Natural killer cell (primary cell): ENCODE results near the gene KLF1. TPM values are rescaled to one million over a fixed set of nuclear protein-coding genes. Genes with fewer than 3 reads are reported as not detected.

Source experiments
- ATAC-seq, 3 donors: fragments of 150-1000 bp in 2 of 3; fragments of 200-7000 bp in 1 of 3; cut with Tn5 transposase; 1 replicate in 1 of 3; 2 replicates in 2 of 3; pipeline ENCODE4 v1.10.0; 2021; ENCODE audit warnings: mild to moderate bottlenecking in 2 of 3, moderate library complexity in 2 of 3
- DNase-seq, 2 donors: peaks; one replicate each; pipeline versions ENCODE4 v3.0.0 to v3.0.0-alpha.2; 2013 to 2021; ENCODE audit warnings: mixed read lengths in 1 of 2
- H3K27ac ChIP-seq: one replicate; pipeline ENCODE4 v1.5.1; 2013; ENCODE audit warnings: mild to moderate bottlenecking, low read length
- H3K27me3 ChIP-seq: one replicate; pipeline ENCODE4 v1.6.1; 2013; ENCODE audit warnings: low read length; ENCODE audit not compliant: control insufficient read depth, insufficient read depth
- H3K36me3 ChIP-seq: one replicate; pipeline ENCODE4 v1.6.1; 2013; ENCODE audit warnings: low read length; ENCODE audit not compliant: control insufficient read depth, insufficient read depth
- H3K4me1 ChIP-seq: one replicate; pipeline ENCODE4 v1.6.1; 2013; ENCODE audit warnings: low read length; ENCODE audit not compliant: control insufficient read depth, insufficient read depth
- H3K4me3 ChIP-seq: one replicate; pipeline ENCODE4 v1.5.1; 2013; ENCODE audit warnings: low read length
- H3K9me3 ChIP-seq: one replicate; pipeline ENCODE4 v1.6.1; 2013; ENCODE audit warnings: low read length; ENCODE audit not compliant: control insufficient read depth, insufficient read depth
- H3K27ac Mint-ChIP-seq, 2 donors: one replicate each; pipeline ENCODE4 v1.8.0; 2022; ENCODE audit warnings: mild to moderate bottlenecking in 2 of 2, mixed read lengths in 2 of 2, moderate library complexity in 1 of 2
- H3K27me3 Mint-ChIP-seq, 2 donors: one replicate each; pipeline ENCODE4 v1.8.0; 2022; ENCODE audit warnings: low read depth in 2 of 2, mixed read lengths in 2 of 2
- H3K36me3 Mint-ChIP-seq: one replicate; pipeline ENCODE4 v1.8.0; 2022; ENCODE audit warnings: mixed read lengths
- H3K4me1 Mint-ChIP-seq, 2 donors: one replicate each; pipeline ENCODE4 v1.8.0; 2022; ENCODE audit warnings: mixed read lengths in 2 of 2
- H3K4me3 Mint-ChIP-seq: one replicate; pipeline ENCODE4 v1.8.0; 2022; ENCODE audit warnings: mild to moderate bottlenecking, moderate library complexity, mixed read lengths
- H3K9me3 Mint-ChIP-seq, 2 donors: one replicate each; pipeline ENCODE4 v1.8.0; 2022; ENCODE audit warnings: mixed read lengths in 2 of 2
- WGBS: methylation state at CpG from one replicate; pipeline ENCODE4 v1.1.7; 2013; ENCODE audit warnings: missing lambda C conversion rate; ENCODE audit not compliant: insufficient coverage; 5-methylcytosine and 5-hydroxymethylcytosine counted together
- intact Hi-C: fragments of 100-400 bp; cut with micrococcal nuclease; formaldehyde crosslinking; loops from one replicate; pipeline ENCODE4 v1.14.2; 2022
- total RNA-seq, 4 donors: library from RNA; stranded (reverse); fragments of 120-200 nt in 1 of 4; gene quantifications; one replicate each; pipeline versions ENCODE4 v1.2.3 to v1.2.4, GENCODE V29; 2013 to 2022
- TF ChIP-seq, protein P1 (sequence below): fragments of 200-600 bp; IDR thresholded peaks from one replicate; pipeline ENCODE4 v1.8.0; 2022; ENCODE audit warnings: antibody characterized with exemption

KLF1 gene
- total RNA-seq, 3 donors from 2014 or later (not counting 1 experiment from before 2014, with no cell fraction given), result not detected

DNA sequence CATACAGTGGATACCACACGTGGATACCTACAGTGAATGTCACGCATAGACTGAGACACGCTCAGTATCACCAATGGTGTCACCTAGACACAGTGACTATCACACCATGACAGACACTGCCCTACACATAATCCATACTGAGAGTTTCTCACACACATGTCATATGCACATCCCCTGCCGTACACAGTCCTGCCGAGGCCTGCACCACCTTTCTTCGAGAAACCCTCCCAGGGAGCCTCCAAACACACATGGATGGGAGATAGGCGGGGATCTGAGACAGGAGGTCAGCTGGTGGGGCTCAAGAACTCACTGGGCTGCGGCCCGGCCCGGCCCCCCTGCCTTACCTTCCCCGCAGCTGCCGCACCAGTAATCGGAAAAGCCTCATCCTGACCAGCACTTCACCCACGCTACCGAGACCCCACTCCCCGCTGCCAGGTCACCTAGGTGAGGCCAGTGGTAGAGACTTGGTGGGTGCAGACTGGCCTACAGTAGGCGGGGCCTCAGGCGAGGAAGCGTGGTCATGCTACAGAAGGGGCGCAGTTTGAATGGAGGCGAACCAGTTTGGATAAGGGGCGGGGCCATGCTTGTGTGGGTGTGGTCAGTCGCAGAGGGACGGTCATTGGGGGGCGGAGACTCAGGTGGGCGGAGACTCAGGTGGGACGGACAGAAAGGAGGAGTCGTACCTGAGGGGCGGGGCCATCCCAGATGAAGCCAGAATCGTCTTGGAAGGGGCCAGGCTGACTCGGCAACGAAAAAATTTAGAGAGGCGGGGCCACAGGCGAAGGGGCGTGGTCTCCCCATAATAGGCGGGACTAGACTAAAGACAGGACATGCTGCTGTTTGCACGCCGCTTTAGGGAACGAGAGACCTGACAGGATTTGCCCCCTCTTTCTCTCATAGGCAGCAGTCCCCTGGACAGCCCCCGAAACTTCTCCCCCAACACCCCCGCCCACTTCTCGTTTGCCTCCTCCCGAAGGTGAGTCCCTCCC, 46.6 kb downstream of the KLF1 start:
- Histone ChIP-seq H3K27me3 (peaks cover 58% of the 10 kb centered on the region), H3K4me1 (peaks cover 26% of the 10 kb centered on the region), H3K27ac (no peak overlapping the region), H3K36me3 (no peaks in the 10 kb centered on the region), H3K9me3 (peaks cover 6% of the 10 kb centered on the region), H3K4me3 (no peak overlapping the region)
- peak in 1 of 2 donors; percentile 49 for DNase-seq
- peak; percentile 31 to 47 (median 39) for ATAC-seq
- Mint-ChIP-seq H3K27ac (no peak overlapping the region), H3K4me3 (no peak overlapping the region), H3K9me3 (no peaks in the 10 kb centered on the region), H3K4me1 (peaks cover 16 to 34% of the 10 kb centered on the region in 2 donors), H3K36me3 (no peaks in the 10 kb centered on the region), H3K27me3 (peaks cover 48 to 54% of the 10 kb centered on the region in 2 donors)
- TF ChIP-seq, protein P1, sequence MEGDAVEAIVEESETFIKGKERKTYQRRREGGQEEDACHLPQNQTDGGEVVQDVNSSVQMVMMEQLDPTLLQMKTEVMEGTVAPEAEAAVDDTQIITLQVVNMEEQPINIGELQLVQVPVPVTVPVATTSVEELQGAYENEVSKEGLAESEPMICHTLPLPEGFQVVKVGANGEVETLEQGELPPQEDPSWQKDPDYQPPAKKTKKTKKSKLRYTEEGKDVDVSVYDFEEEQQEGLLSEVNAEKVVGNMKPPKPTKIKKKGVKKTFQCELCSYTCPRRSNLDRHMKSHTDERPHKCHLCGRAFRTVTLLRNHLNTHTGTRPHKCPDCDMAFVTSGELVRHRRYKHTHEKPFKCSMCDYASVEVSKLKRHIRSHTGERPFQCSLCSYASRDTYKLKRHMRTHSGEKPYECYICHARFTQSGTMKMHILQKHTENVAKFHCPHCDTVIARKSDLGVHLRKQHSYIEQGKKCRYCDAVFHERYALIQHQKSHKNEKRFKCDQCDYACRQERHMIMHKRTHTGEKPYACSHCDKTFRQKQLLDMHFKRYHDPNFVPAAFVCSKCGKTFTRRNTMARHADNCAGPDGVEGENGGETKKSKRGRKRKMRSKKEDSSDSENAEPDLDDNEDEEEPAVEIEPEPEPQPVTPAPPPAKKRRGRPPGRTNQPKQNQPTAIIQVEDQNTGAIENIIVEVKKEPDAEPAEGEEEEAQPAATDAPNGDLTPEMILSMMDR, result no peak
- intact Hi-C loops, result loop anchor here (5.0 kb wide), 1 partner anchor 33 kb away; the partner anchor contains the start of gene RNASEH2A
- WGBS, result 32% methylated on average over 43 of the region's 43 CpGs

DNA sequence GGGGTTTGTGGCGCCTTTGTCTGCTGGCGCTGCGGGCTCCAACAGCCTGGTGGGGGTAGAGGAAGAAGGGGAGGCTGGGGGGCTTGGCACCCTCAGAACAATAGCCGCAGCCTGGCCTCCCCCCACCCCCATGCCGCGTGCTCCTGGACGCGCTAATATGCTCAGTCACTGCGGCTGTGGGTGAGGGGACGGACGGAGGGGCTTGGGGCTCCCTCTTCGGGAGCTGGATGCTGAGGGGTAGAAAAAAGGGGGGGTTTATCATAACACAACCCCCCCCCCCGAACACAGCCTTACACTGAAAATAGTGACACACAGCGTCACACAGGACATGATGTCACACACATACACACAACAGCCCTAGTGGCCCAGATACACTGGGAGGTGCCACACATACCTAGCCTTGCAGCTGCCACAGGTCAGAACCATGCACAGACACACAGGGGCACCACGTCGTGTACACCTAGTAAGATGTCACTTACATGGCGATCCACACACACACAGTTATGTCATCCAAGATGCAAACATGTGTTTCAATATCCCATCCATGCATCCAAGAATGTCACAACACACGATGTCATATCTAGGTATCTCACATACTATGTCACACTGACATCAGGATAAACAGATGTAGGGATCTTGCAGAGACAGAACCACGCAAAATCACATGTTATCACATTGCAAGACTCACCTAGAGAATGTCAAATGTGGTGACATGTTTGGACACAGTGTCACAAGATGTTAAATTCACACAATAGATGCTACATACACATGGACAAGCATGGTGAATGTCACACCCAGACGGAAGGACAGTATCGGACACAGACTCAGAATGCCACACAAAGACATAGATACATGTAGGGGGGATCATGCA, 47.9 kb downstream of the KLF1 start:
- no peak overlapping the region for H3K27ac ChIP-seq
- no peak overlapping the region for H3K27ac Mint-ChIP-seq
- ATAC-seq (peak in 2 of 3 donors; percentile 34 to 48), DNase-seq (peak in 1 of 2 donors; percentile 54)
- no peak overlapping the region for H3K4me3 ChIP-seq
- H3K4me3 Mint-ChIP-seq, result peak overlapping the region; percentile 35
- WGBS, result 39% methylated on average over 13 of the region's 21 CpGs
- no peaks in the 10 kb centered on the region for H3K9me3 Mint-ChIP-seq
- intact Hi-C loops, result no loop called here
- peaks cover 71% of the 10 kb centered on the region for H3K27me3 ChIP-seq
- H3K36me3 Mint-ChIP-seq, result no peaks in the 10 kb centered on the region
- H3K4me1 Mint-ChIP-seq, result peaks cover 20 to 42% of the 10 kb centered on the region in 2 donors
- peaks cover 38% of the 10 kb centered on the region for H3K4me1 ChIP-seq
- peaks cover 12% of the 10 kb centered on the region for H3K9me3 ChIP-seq
- no peaks in the 10 kb centered on the region for H3K36me3 ChIP-seq
- peaks cover 50 to 59% of the 10 kb centered on the region in 2 donors for H3K27me3 Mint-ChIP-seq
- TF ChIP-seq, protein P1, result no peak

DNA sequence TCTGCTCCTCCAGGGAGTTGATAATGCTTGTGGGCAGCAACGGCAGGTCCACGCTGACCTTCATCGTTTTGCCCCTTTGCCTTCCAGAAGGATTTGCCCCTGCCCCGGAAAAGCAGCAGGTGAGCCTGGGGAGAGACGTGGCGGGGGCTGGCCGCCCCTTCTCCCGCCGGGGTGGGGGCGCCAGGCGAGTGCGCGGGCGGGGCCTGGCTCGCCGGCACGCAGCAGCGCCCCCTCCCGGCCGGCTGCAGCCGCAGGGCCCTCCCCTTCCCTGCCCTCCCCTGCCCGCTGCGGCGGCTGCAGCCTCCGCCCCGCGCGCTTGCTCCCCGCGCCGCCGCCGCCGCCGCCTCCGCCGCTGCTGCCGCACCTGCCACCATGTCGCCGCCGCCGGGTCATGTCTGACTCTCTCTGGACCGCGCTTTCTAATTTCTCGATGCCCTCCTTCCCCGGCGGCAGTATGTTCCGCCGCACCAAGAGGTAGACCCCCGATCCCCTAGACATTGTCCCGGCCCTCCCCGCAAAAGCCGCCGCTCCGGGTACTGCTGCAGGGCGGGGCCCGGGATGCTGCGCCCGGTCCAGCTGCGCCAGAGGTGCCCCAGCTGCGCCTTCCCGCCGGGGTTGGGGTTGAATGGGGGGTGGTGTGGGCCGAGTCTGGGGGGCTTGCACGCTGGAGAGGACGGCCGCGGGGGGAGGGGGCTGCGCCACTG, 48.7 kb downstream of the KLF1 start, which contains the start of gene MAST1:
Gene MAST1 (plus strand): TSS at position 334 of the 704 bp plus-strand sequence. CDS start 58 bp downstream, at position 392.
- H3K27me3 Mint-ChIP-seq, result peaks cover 49 to 60% of the 10 kb centered on the region in 2 donors
- intact Hi-C loops, result no loop called here
- TF ChIP-seq, protein P1, result peak; percentile 47
- peaks cover 12% of the 10 kb centered on the region for H3K9me3 ChIP-seq
- H3K36me3 ChIP-seq, result no peaks in the 10 kb centered on the region
- H3K36me3 Mint-ChIP-seq, result no peaks in the 10 kb centered on the region
- H3K27ac ChIP-seq, result no peak within 1 kb of the TSS
- under 1% methylated on average over 69 of the region's 69 CpGs for WGBS
- H3K27ac Mint-ChIP-seq, result no peak within 1 kb of the TSS
- DNase-seq (peak; percentile 60 to 79), ATAC-seq (peak; percentile 70 to 81 (median 79))
- peak within 1 kb of the TSS; percentile 43 for H3K4me3 Mint-ChIP-seq
- no peaks in the 10 kb centered on the region for H3K9me3 Mint-ChIP-seq
- H3K4me3 ChIP-seq, result no peak within 1 kb of the TSS
- H3K27me3 ChIP-seq, result peaks cover 73% of the 10 kb centered on the region
- peaks cover 20 to 43% of the 10 kb centered on the region in 2 donors for H3K4me1 Mint-ChIP-seq
- H3K4me1 ChIP-seq, result peaks cover 41% of the 10 kb centered on the region
